Middle frontal gyrus (tissue), 1 donor: ENCODE measurements around the gene TAS2R41.

Experiments used
- DNase-seq: peaks from one replicate; pipeline ENCODE4 v3.0.0-alpha.2; 2015; ENCODE audit warnings: low spot score; ENCODE audit errors: extremely low spot score

Gene TAS2R41

DNA sequence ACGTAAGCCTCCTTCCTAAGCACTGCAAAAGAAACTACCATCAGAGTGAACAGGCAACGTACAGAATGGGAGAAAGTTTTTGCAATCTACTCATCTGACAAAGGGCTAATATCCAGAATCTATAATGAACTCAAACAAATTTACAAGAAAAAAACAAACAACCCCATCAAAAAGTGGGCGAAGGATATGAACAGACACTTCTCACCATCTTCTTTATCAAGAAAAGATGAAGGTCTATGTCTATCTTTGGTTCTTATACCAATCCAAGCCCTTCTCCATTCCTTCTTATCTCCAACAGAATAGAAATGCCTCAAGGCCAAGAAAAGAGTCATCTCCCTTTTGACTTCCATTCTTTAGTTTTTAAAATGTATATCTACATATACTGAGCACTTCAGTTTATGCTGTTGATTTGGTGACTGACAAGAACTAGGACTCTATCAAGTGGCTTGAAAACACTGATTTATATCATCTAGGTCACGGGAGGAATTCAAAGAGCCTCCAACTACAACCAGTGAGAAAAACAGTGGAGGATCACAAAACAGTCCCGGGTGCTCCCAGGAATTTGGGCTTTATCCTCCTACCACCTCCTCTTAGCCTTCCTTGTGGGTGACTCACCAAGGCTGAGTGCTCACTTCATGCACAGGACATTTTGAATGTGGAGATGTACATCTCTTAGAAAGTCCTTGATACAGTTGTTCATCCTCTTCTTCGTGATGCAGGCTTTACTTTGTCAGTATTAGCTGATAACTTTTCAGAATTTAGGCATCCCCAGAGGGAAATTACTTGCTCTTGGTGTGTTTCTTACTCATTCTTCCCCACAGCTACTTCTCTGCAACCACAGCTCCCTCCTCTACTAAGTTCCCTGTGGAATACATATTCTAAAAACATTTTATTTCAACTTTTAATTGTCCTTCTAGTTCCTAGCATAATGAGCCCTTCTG, 15.4 kb downstream of the TAS2R41 start:
- no peak for DNase-seq

DNA sequence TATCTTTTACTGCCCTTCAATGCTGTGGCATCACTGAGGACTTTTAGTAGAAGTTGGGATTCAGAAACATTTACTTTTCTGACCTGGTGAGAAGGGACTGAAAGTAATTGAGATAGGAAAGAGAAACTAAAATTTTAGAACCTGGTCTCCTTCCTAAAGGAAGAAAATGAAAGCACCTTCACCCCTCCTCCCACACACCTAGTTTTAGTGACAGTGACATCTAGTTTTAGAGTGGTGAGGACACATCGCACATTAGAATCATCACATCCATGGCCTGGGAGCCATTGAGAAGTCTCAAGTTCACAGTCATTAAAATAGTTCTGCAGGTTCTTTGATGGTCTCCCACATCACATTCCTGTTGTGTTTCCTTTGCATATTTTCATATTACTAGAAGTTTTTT, 16.1 kb downstream of the TAS2R41 start:
- DNase-seq: no peak

GRCh38 chr7:143494622-143495021, 16.9 kb downstream of the TAS2R41 start:
- no peak for DNase-seq

GRCh38 chr7:143495851-143496250, 18.2 kb downstream of the TAS2R41 start:
- DNase-seq: no peak

- no peak for DNase-seq
These were observed 18.6 kb downstream of the TAS2R41 start for GRCh38 chr7:143496263-143496662.

DNA sequence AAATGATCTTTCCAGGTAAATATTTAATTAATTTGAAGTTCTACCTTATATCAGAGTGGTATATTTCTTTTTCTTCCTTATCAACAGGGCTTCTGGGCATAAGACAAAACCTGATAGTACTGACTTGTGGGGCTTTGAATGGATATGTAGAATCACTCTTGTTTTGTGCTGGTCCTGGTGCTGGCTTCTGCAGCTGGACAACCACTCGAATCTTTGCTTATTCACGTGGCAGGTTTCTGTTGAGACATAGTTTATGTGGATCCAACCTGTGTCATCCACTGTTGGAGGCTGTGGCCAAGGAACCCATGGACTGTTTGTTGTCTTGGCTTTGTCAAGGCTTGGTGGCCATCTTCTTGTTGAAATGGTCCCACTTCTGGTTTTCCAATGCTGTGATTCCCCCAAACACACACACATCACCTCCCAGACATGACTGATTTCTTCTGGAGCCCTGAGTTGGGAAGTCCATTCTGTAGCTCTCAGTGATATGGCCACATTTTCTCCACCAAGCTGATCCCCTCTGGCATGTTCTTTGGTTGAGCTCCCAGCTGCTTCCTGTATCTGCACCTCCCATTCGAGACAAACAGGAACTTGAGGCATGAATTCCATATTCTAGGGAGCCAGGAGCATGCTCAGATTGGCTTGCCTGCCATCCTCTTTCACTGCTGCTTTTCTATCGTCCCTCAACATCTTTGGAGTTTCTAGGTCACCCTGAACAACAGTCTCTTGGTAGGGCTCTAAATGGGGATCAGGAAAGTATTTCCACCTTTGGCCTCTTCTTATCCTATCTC, 19.5 kb downstream of the TAS2R41 start:
- DNase-seq: no peak

DNA sequence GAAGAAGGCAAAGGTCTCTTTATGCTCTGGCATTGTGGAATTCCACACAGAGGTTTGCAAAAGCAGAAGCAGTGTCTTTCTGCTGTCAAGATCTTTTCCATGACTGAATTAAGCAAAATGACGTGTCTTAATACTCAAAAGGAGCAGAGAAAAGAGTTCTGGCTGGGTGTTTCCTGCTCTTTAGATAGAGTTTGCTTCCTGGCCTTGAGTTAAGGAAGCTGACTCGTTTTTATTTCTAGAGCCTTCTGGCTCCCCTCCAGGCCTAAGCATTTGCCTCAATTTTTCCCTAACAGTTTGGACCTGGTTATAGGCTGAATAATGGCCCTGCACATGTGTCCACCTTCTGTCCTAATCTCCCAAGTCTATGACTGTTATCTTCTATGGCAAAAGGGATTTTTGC, 21.6 kb downstream of the TAS2R41 start:
- no peak for DNase-seq

DNA sequence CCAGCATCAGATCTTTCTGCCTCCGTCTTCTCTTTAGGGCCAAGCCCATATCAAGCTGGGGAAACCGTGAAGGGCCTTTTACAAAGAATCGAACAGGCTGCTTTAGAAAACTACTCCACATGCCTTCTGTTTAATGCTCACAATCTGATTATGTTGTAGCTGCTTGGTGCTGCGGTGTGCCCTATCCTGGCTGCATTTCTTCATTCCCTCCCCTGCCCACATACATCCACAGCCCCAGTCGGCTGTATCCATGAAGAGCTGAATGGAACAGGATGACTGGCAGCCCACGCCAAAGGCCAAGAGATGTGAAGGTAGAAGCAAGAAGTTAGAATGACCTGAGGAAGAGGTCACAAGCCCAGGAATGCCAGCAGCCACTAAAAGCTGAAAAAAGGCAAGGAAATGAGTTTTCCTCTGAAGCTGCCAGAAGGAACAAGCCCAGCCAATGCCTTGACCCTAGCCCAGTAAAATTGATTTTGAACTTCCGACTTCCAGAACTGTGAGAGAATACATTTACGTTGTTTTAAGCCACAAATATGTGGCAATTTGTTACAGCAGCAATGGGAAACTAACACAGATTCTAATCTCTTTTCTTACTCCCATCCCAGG, 22.2 kb downstream of the TAS2R41 start:
- DNase-seq: no peak

DNA sequence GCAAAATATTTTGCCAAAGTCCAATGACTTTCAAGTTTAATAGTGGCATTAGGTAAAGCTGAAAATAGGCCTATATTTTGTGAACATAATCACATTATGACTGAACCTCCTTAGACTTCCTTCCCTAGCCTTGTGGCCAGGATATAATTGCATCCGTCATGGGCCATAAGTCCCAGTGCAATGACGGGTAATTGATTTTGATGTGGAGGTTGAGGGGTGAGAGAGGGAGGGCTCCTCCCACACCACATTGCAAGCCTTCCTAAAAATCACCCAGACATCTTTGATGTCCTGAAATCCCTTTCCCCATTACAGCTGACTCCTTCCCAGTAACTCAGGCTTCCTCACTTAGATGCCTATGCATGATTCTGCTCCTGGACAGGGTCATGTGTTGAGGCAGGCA, 25.6 kb downstream of the TAS2R41 start:
- DNase-seq: no peak

GRCh38 chr7:143504215-143504936, 26.7 kb downstream of the TAS2R41 start:
- DNase-seq: no peak

- DNase-seq: no peak
These were observed 27.2 kb downstream of the TAS2R41 start for GRCh38 chr7:143504937-143505297.

GRCh38 chr7:143505838-143506237, 28.2 kb downstream of the TAS2R41 start:
- DNase-seq: no peak

DNA sequence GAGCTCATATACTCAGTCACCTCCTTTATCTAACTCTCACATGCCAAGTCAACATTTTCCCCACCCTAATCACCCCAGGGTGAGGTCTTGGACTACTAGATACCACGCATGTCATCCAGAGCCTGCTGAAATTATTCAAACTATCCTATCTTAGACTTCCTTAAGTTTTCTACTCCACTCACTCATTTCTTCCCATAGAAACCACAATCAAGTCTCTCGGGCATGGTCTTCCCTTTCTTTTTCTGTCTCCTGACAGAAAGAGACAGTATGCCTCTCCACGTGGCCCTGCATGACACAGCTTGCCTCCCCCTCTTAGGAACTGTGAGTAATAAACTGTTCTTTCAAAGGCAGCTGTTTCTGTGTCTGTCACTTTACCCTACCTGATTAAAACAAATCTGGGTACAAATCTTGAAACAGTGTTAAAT, 29.4 kb downstream of the TAS2R41 start:
- DNase-seq: no peak

GRCh38 chr7:143507534-143508055, 29.9 kb downstream of the TAS2R41 start:
- DNase-seq: no peak

DNA sequence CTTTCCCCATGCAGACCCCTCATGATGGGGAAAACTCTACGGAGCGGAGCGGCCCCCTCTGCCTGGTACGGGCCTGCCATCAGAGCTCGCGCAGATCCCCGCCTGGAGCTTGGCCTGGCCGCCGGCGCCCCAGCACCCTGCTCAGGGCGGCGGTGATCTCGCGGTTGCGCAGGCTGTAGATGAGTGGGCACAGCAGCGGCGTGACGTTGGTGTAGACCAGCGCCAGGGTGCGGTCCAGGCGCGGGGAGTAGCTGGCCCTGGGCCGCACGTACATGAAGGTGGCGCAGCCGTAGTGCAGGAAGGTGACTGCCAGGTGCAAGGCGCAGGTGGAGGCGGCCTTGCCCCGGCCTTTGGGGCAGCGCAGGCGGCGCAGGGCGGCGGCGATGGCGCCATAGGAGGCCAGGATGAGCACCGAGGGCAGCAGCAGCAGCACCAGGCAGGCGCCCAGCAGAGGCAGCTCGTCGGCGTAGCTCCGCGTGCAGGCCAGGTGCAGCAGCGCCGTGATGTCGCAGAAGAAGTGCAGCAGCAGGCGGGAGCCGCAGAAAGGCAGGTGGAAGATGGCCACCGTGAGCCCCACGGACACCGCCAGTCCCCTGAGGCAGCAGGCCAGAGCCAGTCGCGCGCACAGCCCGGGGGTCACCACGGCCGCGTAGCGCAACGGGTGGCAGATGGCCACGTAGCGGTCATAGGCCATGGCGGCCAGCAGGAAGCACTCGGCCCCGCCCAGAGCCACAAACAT, 33.4 kb downstream of the TAS2R41 start:
- DNase-seq: no peak

GRCh38 chr7:143511593-143512047, 33.9 kb downstream of the TAS2R41 start:
- no peak for DNase-seq

DNA sequence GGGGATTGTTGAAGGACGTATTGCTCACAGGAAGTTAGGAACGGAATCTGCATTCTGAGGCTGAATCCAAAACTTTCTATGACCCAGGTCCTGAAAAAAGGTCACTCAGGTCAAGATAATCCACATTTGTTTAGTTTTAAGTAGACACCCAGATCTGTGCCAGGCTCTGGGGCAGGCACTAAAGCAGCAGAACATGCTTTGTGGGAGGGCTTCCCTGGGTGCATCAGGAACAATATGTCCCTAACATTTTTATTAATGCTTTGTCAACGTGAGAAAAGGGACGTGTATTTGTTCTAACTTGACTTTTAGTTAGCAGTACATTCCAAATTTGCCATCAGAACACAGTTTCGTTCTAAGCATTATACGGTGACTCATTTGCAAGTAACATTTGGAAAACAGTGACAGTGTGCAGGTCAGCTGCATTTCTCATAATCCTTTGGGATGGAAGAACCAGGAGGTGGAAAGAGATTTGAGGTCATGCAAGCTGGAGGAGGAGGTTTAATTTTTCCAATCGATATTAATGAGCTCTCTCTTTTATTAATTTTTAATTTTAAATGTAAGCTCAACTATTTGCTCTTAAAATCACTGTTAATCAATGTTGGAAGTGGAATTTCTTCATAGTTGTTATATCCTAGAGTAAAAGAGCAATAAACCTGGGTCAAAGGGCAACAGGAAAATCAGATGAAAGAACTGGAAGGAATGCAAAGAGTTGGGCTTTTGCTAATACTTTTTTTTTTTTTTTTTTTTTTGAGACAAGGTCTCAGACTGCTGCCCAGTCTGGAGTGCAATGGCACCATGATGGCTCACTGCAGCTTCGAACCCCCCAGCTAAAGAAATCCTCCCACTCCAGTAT, 35.0 kb downstream of the TAS2R41 start:
- DNase-seq: no peak

DNA sequence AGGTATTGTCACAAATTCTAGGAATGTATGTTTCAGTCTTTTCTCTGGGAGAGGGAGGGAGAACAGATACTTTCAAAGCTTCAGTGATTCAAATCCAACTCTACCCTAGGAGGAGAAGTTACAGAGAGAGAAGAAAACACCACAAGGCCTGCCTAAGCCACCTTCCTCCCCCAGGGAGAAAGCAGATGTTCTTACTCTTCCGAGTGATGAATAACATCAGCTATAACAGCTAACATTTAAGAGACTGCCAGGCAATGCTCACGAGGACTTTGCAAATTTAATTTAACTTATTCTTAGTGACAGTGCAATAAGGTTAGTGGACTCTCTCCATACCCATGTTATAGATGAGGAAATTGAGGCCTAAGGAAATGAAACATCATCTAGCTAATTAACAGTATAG, 36.8 kb downstream of the TAS2R41 start:
- DNase-seq: no peak

DNA sequence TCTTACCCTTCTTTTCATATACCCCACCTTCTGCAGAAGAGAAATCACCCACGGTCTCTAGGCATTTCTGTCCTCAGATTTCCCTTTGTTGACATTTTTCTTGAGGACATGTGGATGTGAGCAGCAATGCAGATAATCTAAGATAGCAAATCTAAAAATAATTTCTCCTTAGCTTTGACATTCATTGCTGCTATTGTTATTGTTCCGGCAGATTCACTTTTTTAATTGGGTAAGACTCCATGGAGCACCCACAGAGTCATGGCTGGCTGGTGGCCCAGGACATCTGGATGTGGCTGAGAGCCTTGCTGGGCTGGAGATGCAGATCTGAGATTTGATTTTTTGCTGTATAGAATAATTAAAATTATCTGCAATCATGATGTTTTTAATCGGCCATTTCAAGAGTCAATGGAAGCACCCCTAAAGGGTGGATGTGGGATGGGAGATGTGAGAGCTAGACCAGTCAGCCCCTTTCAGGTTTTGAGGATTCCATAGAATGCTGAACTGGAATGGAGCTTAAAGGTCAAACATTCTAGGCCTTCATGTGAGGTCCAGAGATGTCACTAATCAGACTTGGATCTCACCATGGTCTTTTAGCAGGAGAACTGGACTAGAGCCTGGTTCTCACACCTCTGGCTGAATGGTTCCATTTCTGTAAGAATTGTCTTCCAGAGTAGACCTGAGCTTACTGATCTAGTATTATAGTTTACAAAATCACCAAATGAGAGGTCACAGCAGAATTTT, 37.5 kb downstream of the TAS2R41 start:
- peak; percentile 4 for DNase-seq
